NOMO-1 treated with dmso at 0.1 percent for 144 hours (cell line): ENCODE data around the gene NR6A1.
"Not testable (repeated sequence)": the region's sequence is repeated elsewhere in the genome, so short reads cannot be mapped to it uniquely, and the experiment has no call there.

Source experiments
- DNase-seq: peaks from one replicate; lab custom pipeline; 2025; ENCODE audit not compliant: unreplicated experiment; lab: John Stamatoyannopoulos, UW

The NR6A1 gene

DNA sequence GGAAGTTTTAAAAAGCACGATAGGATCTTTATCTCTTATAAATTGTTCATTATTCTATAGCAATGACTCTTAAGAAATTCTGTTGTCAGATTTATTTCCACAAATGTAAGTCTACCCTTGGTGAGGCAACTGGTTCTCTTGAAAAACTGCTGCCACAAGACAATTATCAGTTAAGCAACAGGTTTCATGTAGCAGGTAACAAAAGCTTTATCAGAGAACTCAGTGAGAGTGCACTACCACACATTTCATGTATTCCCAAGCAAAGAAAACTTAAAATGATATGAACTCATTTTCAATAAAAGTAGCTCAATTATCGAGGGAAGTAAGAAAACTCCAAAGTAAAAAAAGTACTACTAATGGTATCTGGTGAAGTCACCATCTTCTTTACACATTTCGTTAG lies 9.4 kb downstream of the NR6A1 start:
- no peak for DNase-seq

GRCh38 chr9:124761196-124761595 lies 9.9 kb downstream of the NR6A1 start:
- DNase-seq = no peak

- no peak for DNase-seq
Measured at GRCh38 chr9:124760719-124761118, 10.4 kb downstream of the NR6A1 start.

DNA sequence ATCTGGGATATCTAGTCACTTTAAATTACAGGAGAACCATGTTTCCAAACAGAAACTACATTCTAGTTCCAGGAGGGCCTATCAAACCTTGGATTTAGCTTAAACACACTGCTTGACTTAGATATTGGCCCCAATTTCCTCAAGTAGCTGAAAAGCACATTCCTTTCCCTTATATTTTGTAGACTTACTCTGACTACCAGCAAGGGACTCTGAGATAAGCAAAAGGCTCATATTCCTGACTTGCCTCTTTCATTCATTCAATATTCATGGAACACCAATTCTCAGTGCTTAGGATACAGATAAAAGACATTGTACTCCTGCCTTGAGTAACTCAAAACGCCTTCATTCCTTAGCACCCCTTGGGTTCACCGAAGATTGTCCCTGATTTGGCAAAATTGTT lies 11.8 kb downstream of the NR6A1 start:
- no peak for DNase-seq

GRCh38 chr9:124758691-124759090 lies 12.4 kb downstream of the NR6A1 start:
- DNase-seq = no peak

GRCh38 chr9:124758061-124758460 lies 13.1 kb downstream of the NR6A1 start:
- peak; percentile 87 for DNase-seq

GRCh38 chr9:124757616-124758015 lies 13.5 kb downstream of the NR6A1 start:
- no peak for DNase-seq

DNA sequence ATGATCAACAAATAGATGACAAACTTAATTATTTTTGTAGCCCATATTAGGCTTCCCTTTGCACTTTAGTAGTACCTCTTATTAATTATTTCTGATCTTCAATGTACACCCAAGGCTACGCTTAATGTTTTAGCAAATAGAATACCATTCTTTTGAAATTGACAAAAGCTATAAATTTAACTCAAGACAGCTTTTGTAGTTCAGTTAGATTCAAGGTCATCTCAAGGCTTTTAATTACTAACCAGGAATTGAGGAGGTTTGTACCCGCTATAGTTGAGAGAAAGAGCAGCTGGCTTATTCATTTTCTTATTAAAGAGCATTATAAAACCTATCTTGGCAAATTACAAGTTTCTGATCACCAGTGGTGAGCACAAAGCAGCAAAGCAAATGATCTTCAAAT lies 15.1 kb downstream of the NR6A1 start:
- no peak for DNase-seq

- DNase-seq = no peak
Measured at GRCh38 chr9:124755061-124755460, 16.1 kb downstream of the NR6A1 start.

GRCh38 chr9:124754289-124754688 lies 16.8 kb downstream of the NR6A1 start:
- no peak for DNase-seq

DNA sequence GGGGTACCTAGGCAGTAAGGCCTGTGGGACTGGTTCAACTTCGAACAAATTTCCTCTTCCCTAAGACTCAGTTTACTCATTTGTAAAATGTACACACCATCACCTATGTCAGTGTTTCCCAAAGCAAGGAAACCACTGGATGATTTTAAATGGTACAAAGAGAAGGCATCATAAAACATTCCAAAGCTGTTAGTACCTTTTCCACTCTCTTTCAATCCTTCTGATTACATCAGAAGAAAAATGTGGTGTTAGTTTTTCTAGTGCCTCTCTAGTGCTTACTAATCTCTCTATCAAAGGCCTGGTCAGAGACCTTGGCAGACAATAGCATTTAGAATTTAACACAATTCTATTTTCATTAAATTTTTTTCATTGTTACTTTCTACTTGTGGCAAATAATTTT lies 18.1 kb downstream of the NR6A1 start:
- DNase-seq = no peak

DNA sequence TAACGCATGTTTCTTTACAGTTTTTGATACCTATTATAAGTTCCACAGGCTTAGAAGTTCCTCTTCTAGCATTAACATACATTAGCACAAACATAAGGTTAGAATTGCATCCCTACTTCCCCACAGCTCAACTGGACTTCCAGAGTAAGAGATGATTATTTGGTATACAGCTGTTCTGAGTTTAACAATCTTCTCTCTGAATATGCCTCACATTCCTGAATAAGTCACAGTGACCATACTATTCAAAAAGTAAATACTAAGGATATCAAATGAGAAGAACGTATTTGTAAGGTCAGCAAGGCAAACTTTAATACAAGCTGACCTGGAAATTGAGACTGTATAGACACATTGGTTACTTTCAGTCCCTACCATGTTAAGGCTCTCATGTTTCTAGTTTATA lies 21.3 kb downstream of the NR6A1 start:
- no peak for DNase-seq

DNA sequence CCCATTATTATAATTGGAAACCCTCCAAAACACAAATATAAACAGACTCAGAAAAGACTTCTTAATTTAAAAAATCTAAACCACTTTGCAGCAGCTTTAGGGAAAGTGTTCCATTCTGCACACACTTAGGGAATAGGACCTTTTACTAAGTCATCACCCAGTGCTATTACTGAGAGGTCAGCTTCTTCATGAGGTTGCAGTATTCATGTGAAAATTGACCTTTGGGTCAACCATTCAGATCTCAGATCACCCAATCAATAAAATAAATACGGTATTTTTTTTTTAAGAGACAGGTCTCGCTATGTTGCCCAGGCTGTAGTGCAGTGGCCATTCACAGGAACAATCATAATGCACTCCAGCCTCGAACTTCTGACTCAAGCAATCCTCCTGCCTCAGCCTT lies 21.8 kb downstream of the NR6A1 start:
- no peak for DNase-seq

GRCh38 chr9:124747065-124747464 lies 24.0 kb downstream of the NR6A1 start:
- no peak for DNase-seq

GRCh38 chr9:124743686-124744348 lies 27.3 kb downstream of the NR6A1 start:
- DNase-seq = no peak

DNA sequence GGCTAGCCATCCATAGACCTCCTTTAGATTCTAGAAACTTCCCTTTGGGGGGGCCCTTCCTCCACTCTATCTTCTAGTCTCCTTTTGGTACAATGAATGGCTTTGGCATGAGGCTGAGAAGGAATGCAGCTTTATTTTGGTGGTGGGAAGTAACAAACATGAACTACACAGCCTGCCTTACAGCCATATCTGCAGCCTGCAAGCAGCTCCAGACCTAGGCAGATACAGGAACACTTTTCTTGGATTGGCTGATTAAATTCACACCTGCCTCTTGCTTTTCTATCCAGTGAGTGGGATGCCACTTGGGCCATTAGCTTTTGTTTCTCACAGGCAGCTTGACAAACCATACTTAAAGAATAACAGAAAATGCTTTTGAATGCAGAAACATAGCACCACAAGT lies 28.2 kb downstream of the NR6A1 start:
- DNase-seq = no peak

DNA sequence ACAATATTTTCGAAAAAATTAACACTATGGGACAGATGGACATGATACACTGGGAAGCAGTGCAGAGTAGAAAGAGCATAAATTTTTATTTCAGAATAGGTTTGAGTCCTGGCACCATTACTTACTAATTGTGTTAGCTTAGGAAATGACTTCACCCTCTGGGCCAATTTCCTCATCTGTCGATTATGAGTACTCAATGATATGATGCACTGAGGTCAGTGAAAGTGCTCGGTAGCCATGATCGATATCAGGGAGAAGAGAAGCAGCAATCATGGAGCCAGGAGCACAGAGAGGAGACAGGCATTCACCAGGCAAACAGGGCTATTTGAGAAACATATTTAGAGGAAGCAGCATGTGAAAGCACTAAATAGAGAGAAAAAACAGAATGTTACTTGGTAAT lies 29.4 kb downstream of the NR6A1 start:
- DNase-seq = no peak

GRCh38 chr9:124741149-124741548 lies 30.0 kb downstream of the NR6A1 start:
- DNase-seq = no peak

GRCh38 chr9:124739360-124739759 lies 31.8 kb downstream of the NR6A1 start:
- DNase-seq = no peak

DNA sequence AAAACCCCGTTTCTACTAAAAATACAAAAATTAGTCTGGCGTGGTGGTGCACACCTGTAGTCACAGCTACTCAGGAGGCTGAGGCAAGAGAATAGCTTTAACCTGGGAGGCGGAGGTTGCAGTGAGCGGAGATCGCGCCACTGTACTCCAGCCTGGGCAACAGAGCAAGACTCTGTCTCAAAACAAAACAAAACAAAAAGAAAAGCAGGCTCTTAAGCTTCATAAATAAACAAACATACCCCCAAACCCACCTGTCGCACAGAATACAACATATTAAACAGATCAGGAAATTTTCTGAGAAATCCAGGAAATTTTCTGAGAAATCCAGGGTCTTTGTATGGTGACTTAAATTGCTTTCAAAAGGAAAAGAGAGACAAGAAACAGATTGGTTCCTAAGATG lies 33.0 kb downstream of the NR6A1 start:
- not testable (repeated sequence) for DNase-seq

GRCh38 chr9:124735121-124735520 lies 36.0 kb downstream of the NR6A1 start:
- no peak for DNase-seq

- not testable (repeated sequence) for DNase-seq
Measured at GRCh38 chr9:124734741-124735083, 36.4 kb downstream of the NR6A1 start.

DNA sequence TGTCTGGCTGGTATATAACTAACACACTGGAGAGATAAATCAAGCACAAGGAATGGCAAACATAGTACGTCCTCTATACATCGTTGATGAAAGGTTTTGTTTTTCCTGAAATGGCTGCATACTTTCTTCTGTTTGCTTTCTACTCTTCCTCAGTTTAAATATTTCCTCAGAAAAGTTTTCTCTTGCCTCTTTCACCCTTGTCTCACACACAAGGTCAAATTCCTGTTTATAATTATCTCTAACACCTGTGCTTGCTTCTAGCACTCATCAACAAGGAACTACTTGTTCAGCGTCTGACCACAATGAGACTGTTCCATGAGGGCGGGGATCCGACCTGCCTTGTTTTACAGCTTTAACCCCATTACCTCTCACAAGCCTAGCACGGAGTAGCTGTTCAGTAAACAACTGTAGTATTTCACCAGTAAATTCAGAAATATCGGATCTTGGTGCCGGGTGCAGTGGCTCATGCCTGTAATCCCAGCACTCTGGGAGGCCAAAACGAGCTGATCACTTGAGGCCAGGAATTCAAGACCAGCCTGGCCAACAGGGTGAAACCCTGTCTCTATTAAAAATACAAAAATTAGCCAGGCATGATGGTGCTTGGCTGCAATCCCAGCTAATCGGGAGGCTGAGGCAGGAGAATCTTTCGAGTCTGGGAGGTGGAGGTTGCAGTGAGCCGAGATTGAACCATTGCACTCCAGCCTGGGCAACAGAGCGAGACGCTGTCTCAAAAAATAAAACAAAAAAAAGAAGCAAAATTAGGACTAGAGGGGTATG lies 37.0 kb downstream of the NR6A1 start:
- no peak for DNase-seq
